IPS-18a (cell line): ENCODE results near the gene SUPT4H1.
"Not testable (repeated sequence)": the region's sequence is repeated elsewhere in the genome, so short reads cannot be mapped to it uniquely, and the experiment has no call there.

Experiments used
- H3K27ac ChIP-seq: one replicate; pipeline ENCODE4 v1.5.1; 2013; ENCODE audit warnings: low read length
- H3K27me3 ChIP-seq: one replicate; pipeline ENCODE4 v1.6.1; 2013; ENCODE audit warnings: mild to moderate bottlenecking, low read length; ENCODE audit not compliant: control insufficient read depth, insufficient read depth
- H3K36me3 ChIP-seq: one replicate; pipeline ENCODE4 v1.6.1; 2013; ENCODE audit warnings: low read depth, low read length; ENCODE audit not compliant: control insufficient read depth
- H3K4me1 ChIP-seq: one replicate; pipeline ENCODE4 v1.6.1; 2013; ENCODE audit warnings: low read depth, low read length; ENCODE audit not compliant: control insufficient read depth
- H3K4me3 ChIP-seq: one replicate; pipeline ENCODE4 v1.5.1; 2013; ENCODE audit warnings: low read length
- H3K9ac ChIP-seq: one replicate; pipeline ENCODE4 v1.6.1; 2013; ENCODE audit warnings: mild to moderate bottlenecking, low read length, moderate library complexity
- H3K9me3 ChIP-seq: one replicate; pipeline ENCODE4 v1.6.1; 2013; ENCODE audit warnings: low read depth, low read length; ENCODE audit not compliant: control insufficient read depth

SUPT4H1 gene

DNA sequence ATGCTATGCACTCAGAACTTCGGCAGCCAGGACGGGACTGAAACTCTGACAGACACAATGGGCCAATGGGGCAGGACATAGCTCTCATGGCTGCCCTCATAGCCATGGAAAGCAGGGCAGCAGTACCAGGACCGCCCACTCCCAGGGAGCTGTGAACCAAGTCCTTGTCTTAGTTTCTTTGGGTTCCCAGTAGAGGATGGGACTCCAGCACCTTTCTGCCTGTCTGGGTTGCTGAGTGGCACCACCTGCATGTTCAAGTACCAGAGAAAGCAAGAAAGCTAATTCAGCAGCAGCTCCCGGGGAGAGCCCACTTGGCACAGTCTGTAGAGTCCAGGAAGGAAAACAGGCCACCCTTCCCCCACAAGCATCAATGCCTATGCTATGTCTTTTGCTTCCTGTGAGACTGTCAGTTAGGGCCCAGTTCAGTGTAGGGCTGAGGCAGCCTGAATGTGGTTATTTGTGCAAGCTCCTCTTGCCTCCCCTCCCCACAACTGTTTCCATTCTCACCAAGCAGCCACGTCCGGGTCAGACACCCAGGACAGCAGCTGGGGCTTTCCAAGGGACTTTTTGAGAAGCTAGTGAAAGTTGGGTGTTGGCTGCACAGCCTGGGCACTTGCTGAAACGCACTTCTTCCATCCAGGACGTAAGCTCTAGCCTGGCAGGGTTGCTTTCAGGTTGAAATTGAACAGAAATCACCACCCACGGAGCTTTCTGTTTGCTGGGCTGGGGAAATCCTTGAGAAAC, 7.8 kb downstream of the SUPT4H1 start:
- H3K9ac ChIP-seq = no peak overlapping the region
- H3K4me1 ChIP-seq = peaks cover 5% of the 10 kb centered on the region
- H3K27ac ChIP-seq = no peak overlapping the region
- H3K4me3 ChIP-seq = no peak overlapping the region
- H3K36me3 ChIP-seq = peaks cover 51% of the 10 kb centered on the region
- H3K27me3 ChIP-seq = no peaks in the 10 kb centered on the region
- no peaks in the 10 kb centered on the region for H3K9me3 ChIP-seq

DNA sequence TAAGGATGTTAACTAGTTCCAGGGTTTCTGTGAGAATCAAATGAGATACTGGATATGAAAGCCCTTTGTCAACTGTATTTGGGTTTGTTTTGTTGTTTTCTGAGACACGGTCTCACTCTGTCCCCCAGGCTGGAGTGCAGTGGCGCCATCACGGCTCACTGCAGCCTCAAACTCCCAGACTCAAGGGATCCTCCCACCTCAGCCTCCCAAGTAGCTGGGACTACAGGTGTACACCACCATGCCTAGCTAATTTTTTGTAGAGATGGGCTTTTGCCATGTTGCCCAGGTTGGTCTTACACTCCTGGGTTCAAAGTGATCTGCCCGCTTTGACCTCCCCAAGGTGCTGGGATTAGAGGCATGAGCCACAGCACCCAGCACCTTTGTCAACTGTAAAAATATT, 8.9 kb downstream of the SUPT4H1 start:
- Histone ChIP-seq H3K36me3 (peaks cover 40% of the 10 kb centered on the region), H3K9ac (no peak overlapping the region), H3K9me3 (no peaks in the 10 kb centered on the region), H3K4me3 (no peak overlapping the region), H3K27ac (no peak overlapping the region), H3K4me1 (peaks cover 14% of the 10 kb centered on the region), H3K27me3 (no peaks in the 10 kb centered on the region)

DNA sequence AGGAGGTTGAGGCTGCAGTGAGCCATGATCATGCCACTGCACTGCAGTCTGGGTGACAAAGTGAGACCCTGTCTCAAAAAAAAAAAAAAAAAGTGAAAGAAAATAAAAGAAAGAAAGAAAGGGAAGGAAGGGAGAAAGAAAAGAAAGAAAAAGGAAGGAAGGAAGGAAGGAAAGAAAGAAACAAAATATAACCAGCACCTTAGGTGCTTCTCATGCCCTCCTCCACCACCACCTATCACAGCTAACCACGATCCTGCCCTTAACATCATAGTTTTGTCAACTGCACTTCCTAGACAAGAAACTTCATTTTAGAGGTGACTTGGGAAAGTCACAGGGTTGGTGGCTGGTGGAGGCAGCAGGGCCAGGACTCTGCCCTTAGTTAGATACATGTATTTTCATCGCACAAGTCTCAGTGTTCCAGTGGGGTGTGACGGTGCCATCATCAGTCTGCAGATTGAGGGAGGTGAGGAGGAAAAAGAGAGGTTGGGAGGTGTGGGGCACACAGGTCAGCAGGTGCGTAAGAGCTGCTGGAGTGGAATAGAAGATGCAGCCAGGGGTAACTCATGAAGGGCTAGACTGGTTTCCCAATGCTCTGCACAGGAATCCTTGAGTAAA, 10.0 kb downstream of the SUPT4H1 start:
- Histone ChIP-seq H3K27ac (no peak overlapping the region), H3K27me3 (no peaks in the 10 kb centered on the region), H3K36me3 (peaks cover 29% of the 10 kb centered on the region), H3K4me1 (peaks cover 24% of the 10 kb centered on the region), H3K4me3 (no peak overlapping the region), H3K9ac (no peak overlapping the region), H3K9me3 (no peaks in the 10 kb centered on the region)

DNA sequence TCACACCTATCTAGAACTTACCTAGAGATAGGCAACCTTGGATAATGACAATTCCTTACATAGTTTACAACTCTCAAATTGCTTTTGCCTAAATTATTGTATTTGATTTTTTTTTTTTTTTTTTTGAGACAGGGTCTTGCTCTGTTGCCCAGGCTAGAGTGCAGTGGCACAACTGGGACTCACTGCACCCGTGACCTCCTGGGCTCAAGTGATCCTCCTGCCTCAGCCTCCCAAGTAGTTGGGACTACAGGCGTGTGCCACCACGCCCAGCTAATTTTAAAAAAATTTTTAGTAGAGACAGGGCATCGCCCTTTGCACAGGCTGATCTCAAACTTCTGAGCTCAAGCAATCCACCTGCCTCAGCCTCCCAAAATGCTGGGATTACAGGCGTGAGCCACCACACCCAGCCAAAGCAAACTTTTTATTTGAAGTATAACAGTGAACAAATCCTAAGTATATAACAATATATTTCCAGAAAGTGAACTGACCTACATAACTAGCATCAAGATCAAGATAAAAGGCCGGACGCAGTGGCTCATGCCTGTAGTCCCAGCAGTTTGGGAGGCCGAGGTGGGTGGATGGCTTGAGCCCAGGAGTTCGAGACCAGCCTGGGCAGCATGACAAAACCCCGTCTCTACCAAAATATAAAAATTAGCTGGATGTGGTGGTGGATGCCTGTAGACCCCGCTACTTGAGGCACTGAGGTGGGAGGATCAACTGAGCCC, 10.7 kb downstream of the SUPT4H1 start:
- not testable (repeated sequence) for H3K4me3 ChIP-seq, H3K27me3 ChIP-seq, H3K9ac ChIP-seq, H3K27ac ChIP-seq, H3K9me3 ChIP-seq
- peaks cover 30% of the 10 kb centered on the region for H3K4me1 ChIP-seq
- peaks cover 22% of the 10 kb centered on the region for H3K36me3 ChIP-seq

DNA sequence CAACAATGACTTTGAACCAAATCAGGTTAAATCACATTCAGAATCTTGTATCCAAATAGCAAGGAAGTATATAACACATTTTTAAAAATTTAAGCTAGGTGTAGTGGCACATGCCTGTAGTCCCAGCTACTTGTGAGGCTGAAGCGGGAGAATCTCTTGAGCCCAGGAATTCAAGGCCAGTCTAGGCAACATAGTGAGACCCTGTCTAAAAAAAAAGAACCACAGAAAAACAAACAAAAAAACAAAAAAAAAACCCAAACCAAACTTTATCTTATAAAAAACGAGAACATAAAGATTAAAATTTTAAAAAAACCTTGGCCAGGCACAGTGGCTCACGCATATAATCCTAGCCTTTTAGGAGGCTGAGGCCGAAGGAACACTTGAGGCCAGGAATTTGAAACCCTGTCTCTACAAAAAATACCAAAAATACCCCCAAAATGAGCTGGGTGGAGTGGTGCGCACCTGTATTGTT, 11.6 kb downstream of the SUPT4H1 start:
- H3K9ac ChIP-seq = no peak overlapping the region
- no peaks in the 10 kb centered on the region for H3K27me3 ChIP-seq
- H3K4me1 ChIP-seq = peaks cover 30% of the 10 kb centered on the region
- H3K9me3 ChIP-seq = no peaks in the 10 kb centered on the region
- H3K4me3 ChIP-seq = no peak overlapping the region
- H3K27ac ChIP-seq = no peak overlapping the region
- peaks cover 13% of the 10 kb centered on the region for H3K36me3 ChIP-seq

DNA sequence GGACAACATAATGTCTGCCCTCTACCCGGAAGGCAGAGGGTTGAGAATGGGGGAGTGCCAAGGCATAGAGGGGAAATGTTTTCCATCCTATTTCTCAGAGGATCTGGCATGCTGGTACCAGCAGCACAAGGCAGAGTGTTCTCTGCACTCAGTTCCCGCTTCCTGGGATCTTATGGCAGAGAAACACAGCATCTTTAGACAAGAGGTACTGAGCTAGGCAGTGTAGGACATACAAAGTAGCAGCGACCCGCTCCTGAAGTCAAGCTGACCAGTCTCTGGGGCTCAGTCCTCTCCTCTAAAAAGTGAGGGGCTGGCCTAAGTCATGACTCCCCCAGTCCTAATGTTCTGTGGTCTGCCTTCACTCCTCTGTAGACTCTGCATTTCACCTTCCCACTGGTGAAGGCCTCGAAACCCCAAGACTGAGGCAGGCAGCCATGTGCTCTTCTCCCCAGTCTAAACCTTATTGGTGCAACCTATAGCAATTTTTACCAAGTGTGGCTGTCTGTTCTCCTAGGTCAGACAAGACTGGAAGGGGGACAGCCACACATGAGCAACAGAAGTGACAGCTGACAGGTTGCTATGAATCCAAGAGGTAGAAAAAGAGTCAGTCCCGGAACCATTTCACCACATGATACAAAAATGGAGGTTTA, 12.1 kb downstream of the SUPT4H1 start:
- no peak overlapping the region for H3K4me3 ChIP-seq
- H3K36me3 ChIP-seq = peaks cover 8% of the 10 kb centered on the region
- H3K9ac ChIP-seq = peak overlapping the region; percentile 6
- H3K27me3 ChIP-seq = no peaks in the 10 kb centered on the region
- peaks cover 30% of the 10 kb centered on the region for H3K4me1 ChIP-seq
- no peak overlapping the region for H3K27ac ChIP-seq
- no peaks in the 10 kb centered on the region for H3K9me3 ChIP-seq

DNA sequence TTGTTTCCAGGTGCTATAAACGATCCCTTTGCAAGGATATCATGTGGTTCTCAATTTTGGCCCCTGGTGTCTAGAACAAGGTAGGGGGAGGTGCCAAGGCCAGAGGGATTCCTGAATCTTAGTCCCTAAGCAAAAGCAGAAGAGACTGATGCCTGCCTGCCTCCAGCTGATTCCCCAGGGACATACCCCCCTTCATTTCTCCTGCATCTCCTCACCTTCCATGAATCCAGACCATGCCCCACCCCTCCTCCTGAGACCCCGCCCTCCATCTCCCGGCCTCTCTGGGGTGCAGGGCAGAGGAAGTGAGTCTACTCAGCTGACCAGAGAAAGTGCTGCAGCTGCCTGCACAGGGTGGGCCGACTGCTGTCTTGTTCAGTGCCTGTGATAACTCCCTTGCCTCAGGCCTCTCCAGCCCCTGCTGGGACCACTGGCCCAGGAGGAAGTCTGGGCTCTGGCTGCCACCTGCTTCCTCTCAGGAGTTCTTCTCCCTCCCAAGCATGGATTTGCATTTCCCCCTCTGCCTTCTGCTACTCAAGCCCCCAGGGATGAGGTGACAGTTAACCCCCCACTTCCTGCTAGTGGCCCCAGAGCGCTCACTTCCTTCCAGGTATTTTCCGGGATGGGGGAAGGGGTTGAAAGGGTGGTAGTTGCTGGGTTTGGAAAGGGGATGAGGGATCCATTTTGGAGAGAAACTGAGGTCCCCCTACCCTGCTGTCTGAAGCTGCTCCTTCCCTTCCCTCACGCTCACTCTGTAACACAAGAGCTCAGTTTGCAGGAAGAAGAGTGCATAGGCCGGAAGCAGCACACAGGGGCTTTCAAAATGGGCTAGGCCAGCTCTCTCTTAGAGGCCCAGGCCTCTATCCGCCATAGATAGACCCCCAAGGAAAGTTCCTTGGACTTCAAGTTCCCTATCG, 12.9 kb downstream of the SUPT4H1 start:
- Histone ChIP-seq H3K9me3 (no peaks in the 10 kb centered on the region), H3K9ac (peak overlapping the region; percentile 66), H3K4me3 (peak overlapping the region; percentile 11), H3K27me3 (no peaks in the 10 kb centered on the region), H3K27ac (peak overlapping the region; percentile 94), H3K36me3 (no peaks in the 10 kb centered on the region), H3K4me1 (peaks cover 30% of the 10 kb centered on the region)

DNA sequence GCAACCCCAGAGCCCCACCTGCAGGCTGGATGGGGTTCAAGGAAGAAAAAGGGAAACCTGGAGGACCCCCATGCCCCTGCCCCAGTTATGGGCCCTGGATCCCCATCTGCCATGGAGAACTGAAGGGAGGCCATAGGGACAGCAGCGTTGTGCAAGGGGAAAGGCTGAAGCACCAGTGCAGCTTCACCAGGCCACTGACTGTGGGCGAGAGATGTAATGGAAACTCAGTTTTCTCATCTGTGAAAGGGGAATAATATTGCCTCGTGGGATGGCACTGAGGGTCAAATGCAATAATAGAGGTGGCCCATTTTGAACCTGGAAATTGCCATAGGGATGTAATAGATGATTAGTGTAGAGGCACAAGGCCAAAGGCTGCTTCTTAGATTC, 13.6 kb downstream of the SUPT4H1 start:
- no peaks in the 10 kb centered on the region for H3K27me3 ChIP-seq
- peak overlapping the region; percentile 94 for H3K27ac ChIP-seq
- H3K9me3 ChIP-seq = no peaks in the 10 kb centered on the region
- H3K36me3 ChIP-seq = no peaks in the 10 kb centered on the region
- H3K4me1 ChIP-seq = peaks cover 30% of the 10 kb centered on the region
- H3K9ac ChIP-seq = peak overlapping the region; percentile 66
- H3K4me3 ChIP-seq = no peak overlapping the region

DNA sequence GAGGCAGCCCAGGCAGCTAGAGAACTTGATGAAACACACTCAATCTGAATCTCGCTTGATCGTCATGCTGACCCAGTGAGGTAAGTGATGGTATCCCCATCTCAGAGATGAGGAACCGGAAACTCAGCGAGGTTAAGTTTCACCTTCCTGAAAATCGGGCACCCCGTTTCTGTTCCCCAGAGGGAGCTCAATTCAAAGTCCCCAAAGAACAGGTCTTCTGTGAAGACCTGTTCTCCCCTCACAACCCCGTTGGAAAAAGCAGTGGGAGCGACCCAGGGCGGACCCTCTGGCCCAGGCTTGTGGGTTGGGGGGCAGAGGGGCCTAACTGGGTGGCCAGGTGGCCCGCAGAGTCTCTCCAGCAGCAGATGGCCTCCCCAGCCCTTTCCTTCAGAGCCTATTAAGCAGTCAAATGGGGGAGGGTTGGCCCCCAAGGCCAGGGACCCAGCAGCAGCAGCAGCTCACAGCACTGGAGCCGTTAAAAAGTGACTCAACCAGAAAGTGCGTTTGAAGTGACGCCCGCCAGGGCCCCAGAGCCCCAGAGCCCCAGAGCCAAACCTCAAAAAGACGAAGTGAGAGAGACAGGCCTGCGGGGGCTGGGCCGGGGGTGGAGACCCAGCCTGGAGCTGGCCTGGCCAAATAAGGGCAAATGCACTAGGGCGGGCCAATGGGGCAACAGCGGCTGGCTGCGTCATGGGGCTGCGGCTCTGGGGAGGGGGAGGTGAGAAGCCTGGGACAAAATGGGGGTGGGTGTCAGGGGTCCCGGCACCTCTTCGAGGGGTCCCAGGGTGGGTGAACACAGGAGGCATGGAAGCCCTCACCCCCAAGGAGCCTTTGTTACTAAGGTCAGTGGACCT, 14.2 kb downstream of the SUPT4H1 start:
- Histone ChIP-seq H3K9me3 (no peaks in the 10 kb centered on the region), H3K27ac (peak overlapping the region; percentile 94), H3K36me3 (no peaks in the 10 kb centered on the region), H3K4me3 (peak overlapping the region; percentile 25), H3K9ac (peak overlapping the region; percentile 71), H3K27me3 (no peaks in the 10 kb centered on the region), H3K4me1 (peaks cover 30% of the 10 kb centered on the region)

DNA sequence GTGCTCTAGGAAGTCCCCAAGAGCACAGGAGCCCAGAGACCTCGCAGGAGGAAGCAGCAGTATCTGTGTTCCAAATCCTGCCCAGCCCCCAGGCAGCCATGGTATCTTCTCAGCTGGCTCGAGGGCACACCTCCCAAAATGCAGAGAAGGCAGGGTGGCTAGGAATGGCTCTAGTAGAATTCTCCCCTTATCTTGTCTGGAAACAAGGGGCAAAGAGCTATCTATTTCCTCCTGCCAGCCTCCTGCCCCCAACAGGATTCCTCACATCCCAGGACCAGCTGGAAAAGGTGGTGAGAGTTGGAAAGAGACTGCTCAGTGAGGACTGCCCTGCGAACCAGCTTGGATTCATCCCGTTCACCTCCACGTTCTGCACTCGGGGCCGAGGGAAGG, 14.8 kb downstream of the SUPT4H1 start:
- Histone ChIP-seq H3K9ac (peak overlapping the region; percentile 71), H3K36me3 (no peaks in the 10 kb centered on the region), H3K9me3 (no peaks in the 10 kb centered on the region), H3K4me3 (peak overlapping the region; percentile 25), H3K27me3 (no peaks in the 10 kb centered on the region), H3K27ac (peak overlapping the region; percentile 94), H3K4me1 (peaks cover 30% of the 10 kb centered on the region)
